ENCODE measurements around the gene YEATS2. TPM values are rescaled to one million over a fixed set of nuclear protein-coding genes. Genes with fewer than 3 reads are reported as not detected.

YEATS2 gene
- total and polyA plus RNA-seq, 2 donors (not counting 1 experiment from before 2014, with no cell fraction given) = 25.0 to 28.7 TPM

GRCh38 chr3:183828538-183828870 is 130.9 kb downstream of the YEATS2 start:
- H3K36me3 ChIP-seq (ENCODE audit: control insufficient read depth, insufficient read depth, low read length) = peaks cover 8% of the 10 kb centered on the region

GRCh38 chr3:183829466-183829865 is 131.9 kb downstream of the YEATS2 start:
- Histone ChIP-seq H2AFZ (ENCODE audit: low read length) (no peak overlapping the region), H3K27me3 (ENCODE audit: control insufficient read depth, insufficient read depth, low read length) (no peaks in the 10 kb centered on the region), H3K9ac (ENCODE audit: insufficient read depth, low read length) (no peak overlapping the region), H3K9me3 (ENCODE audit: control insufficient read depth, insufficient read depth, low read depth, low read length) (no peaks in the 10 kb centered on the region), H3K4me3 (replicated peaks in 1 of 4; ENCODE audit: control extremely low read depth in 1 of 4, insufficient read depth in 1 of 4, low read depth in 3 of 4, low read length in 4 of 4) (no peak overlapping the region), H3K27ac (ENCODE audit: insufficient read depth, low read length) (no peak overlapping the region), H4K20me1 (ENCODE audit: control insufficient read depth, extremely low read depth, insufficient read depth, low read length) (no peaks in the 10 kb centered on the region), H3K4me1 (ENCODE audit: control insufficient read depth, extremely low read depth, insufficient read depth, low read length) (peaks cover 2% of the 10 kb centered on the region), H3K36me3 (ENCODE audit: control insufficient read depth, insufficient read depth, low read length) (peaks cover 11% of the 10 kb centered on the region), H3K4me2 (ENCODE audit: extremely low read depth, insufficient read depth, low read length) (no peak overlapping the region), H3K79me2 (ENCODE audit: control insufficient read depth, insufficient read depth, low read length) (no peaks in the 10 kb centered on the region)
- TF ChIP-seq EZH2 (IDR thresholded peaks at IDR 0.05; ENCODE audit: low read length, missing control alignments) (no peak), CTCF (conservative IDR thresholded peaks at IDR 0.05 in 1 of 2, IDR thresholded peaks at IDR 0.05 in 1 of 2; ENCODE audit: low read depth in 1 of 2, low read length in 2 of 2) (no peak)
- no peak for DNase-seq (ENCODE audit: low read depth in 2 of 2)

More at GRCh38 chr3:183828538-183828870, 130.9 kb downstream of the YEATS2 start:
- no peak for DNase-seq (ENCODE audit: low read depth in 2 of 2)
- no peak overlapping the region for H3K27ac ChIP-seq (ENCODE audit: insufficient read depth, low read length)
- H3K27me3 ChIP-seq (ENCODE audit: control insufficient read depth, insufficient read depth, low read length) = no peaks in the 10 kb centered on the region
- H3K79me2 ChIP-seq (ENCODE audit: control insufficient read depth, insufficient read depth, low read length) = no peaks in the 10 kb centered on the region
- H3K9me3 ChIP-seq (ENCODE audit: control insufficient read depth, insufficient read depth, low read depth, low read length) = no peaks in the 10 kb centered on the region
- H3K4me3 ChIP-seq (replicated peaks in 1 of 4; ENCODE audit: control extremely low read depth in 1 of 4, insufficient read depth in 1 of 4, low read depth in 3 of 4, low read length in 4 of 4) = no peak overlapping the region
- H3K9ac ChIP-seq (ENCODE audit: insufficient read depth, low read length) = no peak overlapping the region
- no peak overlapping the region for H2AFZ ChIP-seq (ENCODE audit: low read length)
- TF ChIP-seq EZH2 (IDR thresholded peaks at IDR 0.05; ENCODE audit: low read length, missing control alignments) = no peak
- TF ChIP-seq CTCF (conservative IDR thresholded peaks at IDR 0.05 in 1 of 2, IDR thresholded peaks at IDR 0.05 in 1 of 2; ENCODE audit: low read depth in 1 of 2, low read length in 2 of 2) = no peak
- no peak overlapping the region for H3K4me2 ChIP-seq (ENCODE audit: extremely low read depth, insufficient read depth, low read length)
- H4K20me1 ChIP-seq (ENCODE audit: control insufficient read depth, extremely low read depth, insufficient read depth, low read length) = no peaks in the 10 kb centered on the region
- peaks cover 4% of the 10 kb centered on the region for H3K4me1 ChIP-seq (ENCODE audit: control insufficient read depth, extremely low read depth, insufficient read depth, low read length)

- Histone ChIP-seq H3K9ac (ENCODE audit: insufficient read depth, low read length) (no peak overlapping the region), H3K79me2 (ENCODE audit: control insufficient read depth, insufficient read depth, low read length) (no peaks in the 10 kb centered on the region), H3K4me2 (ENCODE audit: extremely low read depth, insufficient read depth, low read length) (no peak overlapping the region), H4K20me1 (ENCODE audit: control insufficient read depth, extremely low read depth, insufficient read depth, low read length) (no peaks in the 10 kb centered on the region), H3K4me1 (ENCODE audit: control insufficient read depth, extremely low read depth, insufficient read depth, low read length) (no peaks in the 10 kb centered on the region), H3K36me3 (ENCODE audit: control insufficient read depth, insufficient read depth, low read length) (peaks cover 11% of the 10 kb centered on the region), H3K4me3 (replicated peaks in 1 of 4; ENCODE audit: control extremely low read depth in 1 of 4, insufficient read depth in 1 of 4, low read depth in 3 of 4, low read length in 4 of 4) (no peak overlapping the region), H3K27ac (ENCODE audit: insufficient read depth, low read length) (no peak overlapping the region), H3K9me3 (ENCODE audit: control insufficient read depth, insufficient read depth, low read depth, low read length) (no peaks in the 10 kb centered on the region), H2AFZ (ENCODE audit: low read length) (no peak overlapping the region), H3K27me3 (ENCODE audit: control insufficient read depth, insufficient read depth, low read length) (no peaks in the 10 kb centered on the region)
- no peak for TF ChIP-seq EZH2 (IDR thresholded peaks at IDR 0.05; ENCODE audit: low read length, missing control alignments)
- TF ChIP-seq CTCF (conservative IDR thresholded peaks at IDR 0.05 in 1 of 2, IDR thresholded peaks at IDR 0.05 in 1 of 2; ENCODE audit: low read depth in 1 of 2, low read length in 2 of 2) = no peak
- no peak for DNase-seq (ENCODE audit: low read depth in 2 of 2)
Observed at GRCh38 chr3:183830187-183830586, 132.6 kb downstream of the YEATS2 start.
